HG03159 (cell line): ENCODE data around the gene DIRAS3.
"Not testable (repeated sequence)": the region's sequence is repeated elsewhere in the genome, so short reads cannot be mapped to it uniquely, and the experiment has no call there.

Experiments
- ATAC-seq: cut with Tn5 transposase; IDR thresholded peaks from one replicate; pipeline ENCODE4 v1.9.1; 2021; ENCODE audit warnings: mild to moderate bottlenecking, moderate library complexity; ENCODE audit not compliant: unreplicated experiment

Gene DIRAS3, protein sequence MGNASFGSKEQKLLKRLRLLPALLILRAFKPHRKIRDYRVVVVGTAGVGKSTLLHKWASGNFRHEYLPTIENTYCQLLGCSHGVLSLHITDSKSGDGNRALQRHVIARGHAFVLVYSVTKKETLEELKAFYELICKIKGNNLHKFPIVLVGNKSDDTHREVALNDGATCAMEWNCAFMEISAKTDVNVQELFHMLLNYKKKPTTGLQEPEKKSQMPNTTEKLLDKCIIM

DNA sequence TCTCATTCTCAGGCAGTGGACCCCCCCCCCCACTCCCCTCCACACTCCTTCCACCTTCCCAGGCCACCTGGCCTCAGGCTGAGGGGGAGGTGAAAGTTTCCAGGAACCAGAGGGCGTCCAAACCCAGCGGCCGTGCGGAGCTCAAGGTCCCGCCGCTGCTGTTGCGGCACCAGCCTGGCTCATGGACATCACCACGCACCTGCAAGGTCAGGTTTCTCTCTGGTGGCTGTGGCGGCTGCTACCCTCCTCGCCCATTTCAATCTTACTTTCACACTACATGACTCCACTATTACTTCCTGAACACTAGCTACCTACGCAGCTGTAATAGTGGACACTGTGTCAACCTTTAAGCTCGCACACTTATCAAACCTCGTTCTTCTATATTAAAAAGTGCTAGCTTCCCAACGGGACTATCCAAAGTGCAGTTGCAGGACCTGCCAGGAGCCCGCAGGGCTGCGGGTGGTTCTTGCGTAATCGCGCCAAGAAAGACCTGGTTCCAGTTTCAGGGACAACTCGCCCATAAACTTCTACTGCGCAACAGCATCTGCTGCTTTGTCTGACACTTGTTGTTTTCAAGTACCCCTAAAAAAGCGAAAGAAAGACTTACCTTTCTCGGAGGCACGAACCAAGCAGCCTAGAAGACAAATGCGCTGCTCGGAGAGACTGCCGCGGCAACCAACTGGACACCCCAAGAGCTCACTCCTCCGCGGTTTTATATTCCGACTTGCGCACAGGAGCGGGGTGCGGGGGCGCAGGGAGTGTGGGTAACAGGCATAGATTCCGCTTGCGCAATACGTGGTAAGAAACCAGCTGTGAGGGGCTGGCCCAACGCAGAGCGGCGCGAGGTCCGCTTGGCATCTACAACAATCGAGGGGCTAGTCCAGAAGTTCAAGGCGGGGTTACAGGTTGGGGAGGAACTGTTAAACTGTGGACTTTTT lies at the start of gene DIRAS3:
DIRAS3 (minus strand) TSS at position 687 of the 938 bp plus-strand sequence. CDS start 3,330 bp downstream, outside the sequence.
- no peak for ATAC-seq

DNA sequence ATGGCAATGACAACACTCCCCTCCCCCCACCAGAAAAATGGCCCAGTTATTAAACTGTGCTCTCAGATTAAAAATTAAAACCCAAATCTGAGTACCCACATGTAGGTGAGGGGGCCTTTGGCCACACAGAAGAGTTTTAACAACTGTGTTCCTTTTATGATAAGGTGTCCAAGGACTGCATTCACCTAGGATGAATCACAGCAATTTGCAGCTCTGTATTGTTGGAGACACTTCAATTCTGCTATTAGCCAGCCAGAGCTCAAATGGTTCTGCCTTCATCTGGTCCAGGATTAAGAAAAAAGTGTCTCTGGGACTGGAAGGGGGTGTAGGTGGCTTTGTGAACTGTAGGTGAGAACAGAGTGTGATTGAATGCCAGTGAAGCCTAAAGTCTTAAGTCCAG lies 43.3 kb upstream of the DIRAS3 start:
- ATAC-seq: no peak

DNA sequence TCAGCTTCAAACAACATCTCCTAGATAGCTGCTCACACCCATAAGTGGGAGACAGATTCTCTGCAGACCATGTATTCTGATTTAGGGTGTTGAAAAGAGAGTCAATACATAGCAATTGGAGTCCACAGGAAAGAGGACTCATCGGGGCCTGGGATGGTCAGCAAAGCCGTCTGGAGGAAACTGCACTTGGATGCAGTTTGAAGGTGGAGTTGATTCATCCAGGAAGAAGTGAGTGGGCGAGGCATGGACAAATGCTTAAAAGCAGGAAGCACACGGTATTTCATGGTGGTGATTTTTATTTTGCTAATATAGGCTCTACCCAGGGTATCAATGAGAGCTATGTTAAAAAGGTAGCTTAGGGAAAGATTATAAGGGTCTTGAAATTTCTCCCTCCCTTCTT lies 36.8 kb upstream of the DIRAS3 start:
- no peak for ATAC-seq

DNA sequence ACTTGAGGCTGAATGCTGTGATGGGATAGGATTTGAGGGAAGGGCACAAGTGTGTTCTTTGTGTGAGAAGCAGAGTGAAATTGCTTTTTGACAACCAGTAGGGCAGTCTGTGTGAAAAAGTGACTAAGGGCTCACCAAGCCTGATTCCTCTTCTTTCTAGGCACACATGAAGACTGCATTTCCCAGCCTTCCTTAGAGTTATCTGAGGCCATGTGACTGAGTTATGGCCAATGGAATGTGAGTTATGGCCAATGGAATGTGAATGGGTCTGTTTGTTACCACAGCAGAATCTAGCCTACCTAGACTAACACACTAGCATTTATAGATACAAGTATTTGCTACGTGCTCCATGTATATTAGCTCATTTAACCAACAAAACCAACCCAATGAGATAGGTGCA lies 35.3 kb upstream of the DIRAS3 start:
- ATAC-seq: no peak

DNA sequence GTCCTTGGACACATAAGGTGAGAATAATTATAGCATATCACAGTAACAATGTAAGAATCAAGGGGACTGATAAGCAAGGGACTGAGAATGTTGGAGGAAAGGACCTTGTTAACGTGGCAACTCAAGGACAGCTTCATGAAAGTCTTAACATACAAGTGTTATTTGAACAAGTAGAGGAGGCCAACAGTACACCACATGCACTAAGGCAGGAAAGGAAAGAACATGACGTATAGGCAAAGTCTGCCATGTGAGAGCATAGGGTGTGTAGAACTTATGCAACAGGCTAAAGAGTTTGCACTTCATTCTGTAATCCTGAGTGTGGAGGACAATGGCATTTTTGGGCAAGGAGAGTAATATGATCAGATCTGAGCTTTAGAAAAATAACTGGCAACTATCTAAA lies 33.3 kb upstream of the DIRAS3 start:
- ATAC-seq: no peak

DNA sequence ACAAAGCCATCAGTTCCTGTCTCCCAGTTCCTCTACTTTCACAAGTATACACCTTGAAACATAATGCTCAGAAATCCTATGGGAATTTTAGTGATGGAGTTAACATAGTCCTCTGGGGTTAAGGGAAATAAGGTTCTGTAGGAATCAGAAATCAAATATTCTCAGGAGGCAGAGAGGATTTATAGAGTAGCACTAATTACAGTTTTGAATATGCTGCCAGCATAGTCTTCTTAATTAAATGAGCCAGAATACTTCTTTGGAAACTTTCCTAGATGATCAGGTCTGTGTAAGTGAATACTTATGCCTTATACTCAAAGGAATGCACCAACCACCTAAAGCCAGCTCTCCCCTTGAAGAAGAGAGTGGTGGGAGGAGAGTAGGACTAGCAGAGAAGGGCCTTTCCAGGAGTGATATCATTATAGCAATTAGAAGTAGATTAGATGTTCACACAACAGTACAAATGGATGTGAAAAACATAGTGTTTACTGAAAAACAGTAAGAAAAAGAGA lies 31.4 kb upstream of the DIRAS3 start:
- no peak for ATAC-seq

DNA sequence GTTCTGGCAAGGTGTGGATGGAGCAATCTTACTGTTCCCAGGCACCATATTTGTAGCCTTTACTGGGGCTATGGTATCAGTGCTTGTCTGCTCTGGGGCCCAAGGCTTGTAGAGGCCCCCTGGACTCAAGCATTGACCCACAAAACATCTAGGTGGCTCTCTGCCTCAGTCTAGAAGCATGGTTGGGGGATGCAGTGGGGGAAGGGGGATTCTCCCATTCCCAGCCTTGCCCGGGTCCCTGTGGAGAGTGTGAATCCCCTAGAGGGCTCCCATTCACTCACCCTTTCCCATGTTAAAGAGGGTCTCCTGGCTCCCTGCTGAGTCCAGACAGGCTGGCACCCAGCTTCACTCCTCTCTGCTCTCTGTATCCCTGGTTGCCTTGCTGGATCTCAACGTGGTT lies 28.2 kb upstream of the DIRAS3 start:
- no peak for ATAC-seq

DNA sequence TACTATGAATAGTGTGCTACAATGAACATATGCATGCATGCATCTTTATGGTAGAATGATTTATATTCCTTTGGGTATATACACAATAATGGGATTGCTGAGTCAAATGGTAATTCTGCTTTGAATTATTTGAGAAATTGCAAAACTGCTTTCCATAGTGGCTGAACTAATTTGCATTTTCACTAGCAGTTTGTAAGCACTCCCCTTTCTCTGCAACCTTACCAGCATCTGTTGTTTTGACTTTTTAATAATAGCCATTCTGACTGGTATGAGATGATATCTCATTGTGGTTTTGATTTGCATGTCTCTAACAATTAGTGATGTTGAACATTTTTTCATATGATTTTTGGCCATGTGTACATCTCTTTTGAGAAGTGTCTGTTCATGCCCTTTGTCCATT lies 24.0 kb upstream of the DIRAS3 start:
- ATAC-seq: no peak

DNA sequence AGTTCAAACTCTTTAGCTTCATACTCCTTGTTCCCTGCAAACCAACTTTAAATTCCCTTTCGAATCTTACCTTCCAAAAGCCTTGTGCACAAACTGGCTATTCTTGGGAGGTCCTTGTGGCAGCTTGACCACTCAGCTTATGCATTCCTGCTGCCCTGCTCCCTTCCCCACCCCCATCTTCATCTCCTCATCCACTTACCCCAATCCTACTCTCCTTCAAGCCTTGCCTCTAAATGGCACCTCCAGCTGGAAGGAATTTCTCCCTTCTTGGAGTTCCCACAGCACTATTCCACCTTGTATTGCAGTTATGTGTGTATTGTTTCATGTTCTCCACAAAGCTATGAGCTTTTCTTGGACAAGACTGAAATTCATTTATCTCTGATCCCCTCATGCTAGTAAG lies 15.3 kb upstream of the DIRAS3 start:
- ATAC-seq: no peak

DNA sequence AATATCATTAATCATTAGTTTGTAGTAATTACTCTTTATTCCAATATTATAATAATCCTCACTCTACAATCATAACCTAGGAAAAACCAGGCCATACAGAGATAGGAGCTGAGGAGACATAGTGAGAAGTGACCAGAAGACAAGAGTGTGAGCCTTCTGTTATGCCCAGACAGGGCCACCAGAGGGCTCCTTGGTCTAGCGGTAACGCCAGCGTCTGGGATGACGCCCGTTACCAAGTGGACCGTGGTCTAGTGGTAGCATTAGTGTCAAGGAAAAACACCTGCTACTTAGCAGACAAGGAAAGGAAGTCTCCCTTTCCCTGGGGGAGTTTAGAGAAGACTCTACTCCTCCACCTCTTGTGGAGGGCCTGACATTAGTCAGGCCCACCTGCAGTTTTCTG lies 7.6 kb upstream of the DIRAS3 start:
- ATAC-seq: not testable (repeated sequence)

DNA sequence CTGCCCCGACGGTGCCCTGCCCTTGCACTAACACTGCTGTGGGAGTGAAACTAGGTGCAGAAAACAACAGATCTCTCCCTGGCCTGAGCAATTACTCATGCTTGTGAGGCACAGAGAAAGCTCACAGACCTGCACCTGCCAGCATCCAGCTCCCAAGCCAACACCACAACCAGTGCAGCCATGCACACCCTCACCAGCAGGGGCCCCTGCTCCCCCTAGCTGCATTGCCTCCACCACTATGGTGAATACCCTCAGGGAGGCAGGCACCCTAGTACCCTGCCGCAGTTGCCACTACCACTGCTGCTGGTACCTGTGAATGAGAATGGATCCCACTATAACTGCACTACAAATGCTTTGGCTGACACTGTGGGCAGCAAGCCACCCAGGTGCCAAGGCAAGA lies 7.1 kb upstream of the DIRAS3 start:
- no peak for ATAC-seq

DNA sequence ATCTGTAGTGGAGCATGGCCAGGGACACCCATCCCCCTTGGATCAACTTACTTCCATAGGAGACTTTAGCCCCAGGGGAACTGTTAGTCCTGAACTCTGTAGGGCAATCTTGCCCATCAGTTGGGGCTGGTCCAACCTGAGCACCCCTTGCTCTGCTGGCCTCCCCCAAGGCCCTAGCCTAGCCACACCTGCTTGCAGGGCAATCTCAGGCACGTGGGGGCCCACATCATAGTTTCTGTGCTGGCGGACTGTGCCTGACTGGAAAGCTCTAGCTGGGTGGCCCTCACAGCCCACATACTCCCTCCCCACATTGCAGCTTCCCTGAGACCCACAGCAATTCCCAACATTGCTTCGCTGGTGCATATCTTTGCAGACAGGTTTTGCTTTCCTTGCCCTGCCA lies 6.6 kb upstream of the DIRAS3 start:
- no peak for ATAC-seq

DNA sequence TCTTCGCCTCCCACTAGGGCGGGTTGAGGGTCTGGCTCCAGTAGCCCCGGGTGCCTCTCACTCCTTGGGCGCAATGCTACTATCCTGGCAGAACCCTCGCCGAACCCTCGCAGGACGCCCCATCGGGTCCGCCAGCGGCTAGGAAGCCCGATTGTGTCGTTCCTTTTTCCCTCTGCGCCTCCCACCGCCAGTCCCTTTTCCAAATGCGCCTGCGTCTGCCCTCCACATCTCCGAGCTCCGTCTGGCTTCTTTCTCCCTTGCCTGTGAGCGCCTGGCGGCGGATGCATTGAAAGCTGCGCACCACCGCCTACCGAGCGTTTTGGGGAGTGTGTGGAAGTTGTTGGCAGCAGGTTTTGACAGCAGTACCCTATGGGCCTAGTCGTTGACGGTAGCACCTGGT lies 1.0 kb upstream of the DIRAS3 start:
- no peak for ATAC-seq

DNA sequence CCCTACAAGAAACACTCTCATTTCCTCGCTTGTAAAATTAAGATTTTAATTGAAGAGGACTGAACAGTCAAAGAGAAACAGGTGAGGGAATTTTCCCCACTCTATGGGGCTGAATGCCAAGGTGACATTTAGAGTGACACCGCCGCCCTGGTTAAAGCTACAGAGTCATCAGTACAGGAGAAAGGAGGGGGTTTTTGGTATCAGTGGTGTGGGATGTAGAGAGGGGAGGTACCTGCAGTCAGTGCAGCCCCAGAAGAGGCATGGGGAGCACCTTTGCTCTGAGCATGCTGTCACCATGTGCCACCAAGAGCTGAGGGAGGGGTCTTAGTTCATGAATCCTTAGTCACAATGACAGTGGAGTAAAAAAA lies 2.8 kb downstream of the DIRAS3 start:
- no peak for ATAC-seq

DNA sequence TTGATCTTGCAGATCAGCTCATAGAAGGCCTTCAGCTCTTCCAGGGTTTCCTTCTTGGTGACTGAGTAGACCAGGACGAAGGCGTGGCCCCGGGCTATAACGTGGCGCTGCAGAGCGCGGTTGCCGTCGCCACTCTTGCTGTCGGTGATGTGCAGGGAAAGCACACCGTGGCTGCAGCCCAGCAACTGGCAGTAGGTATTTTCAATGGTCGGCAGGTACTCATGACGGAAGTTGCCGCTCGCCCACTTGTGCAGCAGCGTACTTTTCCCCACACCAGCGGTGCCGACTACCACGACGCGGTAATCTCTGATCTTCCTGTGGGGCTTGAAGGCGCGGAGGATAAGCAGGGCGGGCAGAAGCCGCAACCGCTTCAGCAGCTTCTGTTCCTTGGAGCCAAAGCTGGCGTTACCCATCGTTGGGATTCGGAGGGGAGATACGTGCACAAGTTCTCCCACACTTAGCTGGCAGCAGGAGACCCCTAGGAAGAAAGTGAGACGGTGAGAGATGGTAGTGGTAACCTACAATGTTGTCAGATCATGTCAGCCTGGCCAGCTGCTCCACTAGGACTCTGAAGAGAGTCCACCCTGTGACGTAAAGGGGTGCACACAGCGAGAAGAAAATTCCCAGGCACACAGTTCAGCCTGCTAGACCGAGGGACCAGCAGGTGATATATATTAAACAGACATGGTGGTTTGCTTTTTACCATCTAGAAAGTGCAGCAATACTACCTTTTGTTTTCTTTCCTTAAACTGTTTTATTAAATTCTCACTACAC lies 3.4 kb downstream of the DIRAS3 start:
- ATAC-seq: no peak

DNA sequence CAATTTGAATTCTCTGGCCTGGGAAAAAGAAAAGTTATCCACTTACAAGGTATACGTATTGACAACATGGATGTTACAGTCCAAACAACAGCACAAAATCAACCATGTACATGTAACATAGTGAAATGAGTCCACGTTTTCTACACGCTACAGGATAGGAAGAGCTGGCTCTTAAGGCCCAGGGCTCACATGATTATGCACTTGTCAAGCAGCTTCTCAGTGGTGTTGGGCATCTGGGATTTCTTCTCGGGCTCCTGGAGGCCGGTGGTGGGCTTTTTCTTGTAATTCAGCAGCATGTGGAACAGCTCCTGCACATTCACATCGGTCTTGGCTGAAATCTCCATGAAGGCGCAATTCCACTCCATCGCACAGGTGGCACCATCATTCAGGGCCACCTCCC lies 4.0 kb downstream of the DIRAS3 start:
- ATAC-seq: no peak

DNA sequence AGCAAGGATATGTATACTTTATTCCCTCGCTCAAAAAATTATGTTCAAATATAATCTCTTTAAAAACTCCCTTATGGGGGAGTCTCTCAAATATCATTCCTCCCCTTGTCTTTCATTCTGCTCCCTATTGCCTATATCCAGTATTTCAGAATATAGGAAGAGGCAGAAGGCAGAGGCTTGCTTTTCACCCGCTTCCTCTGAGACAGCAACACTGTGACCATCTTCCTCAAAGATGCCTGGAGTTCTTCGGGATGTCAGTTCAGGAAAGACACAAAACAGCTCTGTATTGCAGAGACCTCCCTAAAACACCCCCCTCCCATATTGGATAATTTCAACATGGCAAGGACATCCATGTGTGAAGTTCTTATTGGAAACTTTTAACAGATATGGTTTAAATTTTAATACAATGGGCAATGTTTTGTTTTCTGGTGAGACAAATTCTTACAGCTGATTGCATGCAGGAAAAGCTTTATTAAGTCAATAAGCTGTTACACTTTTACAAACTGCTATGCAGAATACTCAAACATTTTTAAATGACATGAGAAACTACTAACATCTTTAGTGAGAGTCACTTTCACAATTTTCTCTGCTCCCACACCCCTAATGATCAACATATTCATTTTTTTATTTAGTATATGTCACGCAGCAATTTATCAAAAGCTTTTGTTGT lies 4.8 kb downstream of the DIRAS3 start:
- no peak for ATAC-seq

DNA sequence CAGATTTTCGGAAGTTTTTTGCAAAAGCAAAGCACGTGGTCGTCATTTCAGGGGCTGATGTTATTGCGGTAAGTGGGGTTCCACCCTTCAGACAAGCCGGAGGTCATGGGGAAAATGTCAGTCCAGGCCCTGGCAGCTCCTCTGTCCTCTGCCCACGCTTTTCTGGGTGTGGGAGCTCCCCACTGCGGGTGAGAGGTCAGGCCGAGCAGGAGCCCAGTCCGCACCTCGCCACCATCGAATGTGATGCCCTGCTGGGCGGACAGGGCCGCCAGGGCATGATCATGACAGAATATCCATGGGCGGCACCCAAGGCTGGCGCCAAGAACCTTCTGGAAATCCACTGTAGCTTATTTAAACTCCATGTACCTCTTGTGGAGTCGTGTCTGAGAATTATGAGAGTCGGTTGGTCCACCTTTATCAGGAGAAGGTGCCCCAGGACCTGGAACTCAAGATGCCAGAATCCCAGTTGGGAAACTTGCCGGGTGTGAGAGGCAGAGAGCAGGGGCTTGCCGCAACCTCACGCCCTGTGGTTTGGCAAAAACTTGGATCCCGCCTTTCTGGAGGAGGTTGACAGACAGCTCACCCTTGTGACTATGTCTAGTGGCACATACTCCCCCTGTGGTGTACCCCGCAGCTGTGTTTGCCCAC lies 6.9 kb downstream of the DIRAS3 start:
- ATAC-seq: no peak

DNA sequence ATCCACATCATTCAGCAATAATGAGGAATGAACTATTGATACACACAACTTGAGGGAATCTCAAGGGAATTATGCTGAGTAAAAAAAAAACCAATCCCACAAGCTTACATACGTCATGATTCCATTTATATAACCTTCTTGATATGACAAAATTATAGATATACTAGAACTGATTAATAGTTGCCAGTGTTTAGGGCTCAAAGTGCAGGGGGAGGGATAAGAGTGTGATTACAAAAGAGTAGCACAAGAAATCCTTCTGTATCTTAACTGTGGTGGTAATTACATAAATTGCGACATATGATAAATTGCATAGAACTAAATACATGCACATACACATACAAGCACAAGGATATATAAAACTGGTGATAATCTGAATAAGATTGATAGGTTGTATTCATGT lies 13.5 kb downstream of the DIRAS3 start:
- ATAC-seq: no peak

DNA sequence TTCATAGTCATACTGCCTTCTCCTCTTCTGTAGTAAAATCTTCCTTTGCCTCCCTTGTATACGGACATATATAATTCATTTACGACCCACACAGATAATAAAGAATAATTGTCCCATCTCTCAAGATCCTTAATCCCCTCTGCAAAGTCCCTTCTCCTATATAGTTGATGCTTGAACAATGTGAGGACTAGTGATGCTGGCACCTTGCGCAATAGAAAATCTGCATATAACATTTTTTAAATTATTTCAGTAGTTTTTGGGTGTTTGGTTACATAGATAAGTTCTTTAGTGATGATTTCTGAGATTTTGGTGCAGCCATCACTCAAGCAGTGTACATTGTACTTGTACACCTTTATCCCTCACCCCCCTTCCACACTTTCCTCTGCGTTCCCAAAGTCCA lies 21.0 kb downstream of the DIRAS3 start:
- no peak for ATAC-seq
